ENCODE results near the gene FCN2. TPM values are rescaled to one million over a fixed set of nuclear protein-coding genes. Genes with fewer than 3 reads are reported as not detected.

Gene FCN2
- polyA plus RNA-seq, 2 of the 4 experiments (the other 2 are of a cell fraction), result not detected

DNA sequence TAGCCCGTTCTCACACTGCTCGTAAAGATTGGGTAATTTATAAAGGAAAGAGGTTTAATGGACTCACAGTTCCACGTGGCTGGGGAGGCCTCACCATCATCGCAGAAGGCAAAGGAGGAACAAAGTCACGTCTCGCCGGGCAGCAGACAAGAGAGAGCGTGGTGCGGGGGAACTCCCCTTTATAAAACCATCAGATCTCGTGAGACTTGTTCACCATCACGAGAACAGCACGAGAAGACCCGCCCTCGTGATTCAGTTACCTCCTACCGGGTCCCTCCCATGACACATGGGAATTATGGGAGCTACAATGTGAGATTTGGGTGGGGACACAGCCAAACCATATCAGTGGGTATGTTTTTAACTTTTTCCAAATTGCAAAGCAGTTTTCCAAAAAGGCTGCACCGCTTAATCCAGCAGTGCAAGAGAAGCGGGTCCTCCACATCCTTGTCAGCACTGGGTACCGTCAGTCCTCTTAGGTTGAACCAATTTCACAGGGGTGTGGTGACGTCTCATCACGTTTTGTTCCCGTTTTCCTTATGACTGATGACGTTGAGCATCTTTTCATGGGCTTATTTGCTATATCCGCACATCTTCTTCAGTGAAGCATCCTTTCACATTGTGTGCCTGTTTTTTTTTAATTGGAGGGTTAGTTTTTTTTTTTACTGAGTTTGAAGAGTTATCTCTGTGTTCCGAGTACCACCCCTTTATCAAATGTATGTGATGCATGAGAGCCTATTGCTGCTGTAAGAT, 8.0 kb upstream of the FCN2 start:
- Histone ChIP-seq H3K4me2 (no peak overlapping the region), H3K4me1 (no peaks in the 10 kb centered on the region), H3K4me3 (no peak overlapping the region), H3K27ac (no peak overlapping the region), H3K9me3 (no peaks in the 10 kb centered on the region)
- CTCF ChIA-PET, result interaction anchor here (1.3 kb wide), 1 partner anchor 17 kb away, joined by 4 read pairs; no protein-coding TSS in a partner anchor
- TF ChIP-seq REST (IDR thresholded peaks at IDR 0.05) (peak; percentile 30; the same call in 1 of the 2 replicates), HDAC2 (IDR thresholded peaks at IDR 0.05) (no peak), CHD2 (IDR thresholded peaks at IDR 0.05; ENCODE audit: low read length, partially characterized antibody) (peak; percentile 45)
- ATAC-seq (no peak), DNase-seq (ENCODE audit: low read depth in 1 of 2, low spot score in 1 of 2) (no peak), FAIRE-seq (no peak)
- 40% methylated on average over 24 of the region's 24 CpGs for WGBS (ENCODE audit: missing lambda C conversion rate)
- POLR2A ChIA-PET, result no interaction called here

- CTCF ChIA-PET, result interaction anchor here (1.1 kb wide), 1 partner anchor 8 kb away, joined by 3 read pairs; no protein-coding TSS in a partner anchor
- Histone ChIP-seq H3K9me3 (no peaks in the 10 kb centered on the region), H3K27ac (no peak overlapping the region), H3K4me1 (no peaks in the 10 kb centered on the region), H3K4me2 (no peak overlapping the region), H3K4me3 (no peak overlapping the region)
- WGBS (ENCODE audit: missing lambda C conversion rate), result 9% methylated on average over 1 of the region's 1 CpG
- POLR2A ChIA-PET, result no interaction called here
- ATAC-seq (no peak), FAIRE-seq (no peak), DNase-seq (ENCODE audit: low read depth in 1 of 2, low spot score in 1 of 2) (no peak)
- no peak for TF ChIP-seq CBX8 (IDR thresholded peaks at IDR 0.05)
- TF ChIP-seq CHD4 (IDR thresholded peaks at IDR 0.05; ENCODE audit: borderline replicate concordance), result no peak
- no peak for TF ChIP-seq CHD2 (IDR thresholded peaks at IDR 0.05; ENCODE audit: low read length, partially characterized antibody)
- no peak for TF ChIP-seq CTCF (IDR thresholded peaks at IDR 0.05)
- no peak for TF ChIP-seq REST (IDR thresholded peaks at IDR 0.05)
- no peak for TF ChIP-seq FOSL2 (IDR thresholded peaks at IDR 0.05)
- TF ChIP-seq FOSL2 (CRISPR knock-in tag; IDR thresholded peaks at IDR 0.05), result no peak
- TF ChIP-seq ZSCAN20 (CRISPR knock-in tag; IDR thresholded peaks at IDR 0.05), result no peak
- TF ChIP-seq ZNF302 (CRISPR knock-in tag; IDR thresholded peaks at IDR 0.05), result no peak
- no peak for TF ChIP-seq EP300 (IDR thresholded peaks at IDR 0.05)
- no peak for TF ChIP-seq RAD21 (conservative IDR thresholded peaks at IDR 0.05 in 1 of 2, IDR thresholded peaks at IDR 0.05 in 1 of 2)
Measured at GRCh38 chr9:134875371-134875770, 5.2 kb upstream of the FCN2 start.

Measured in A549 (cell line).